HL-60 (cell line): Measurements from ENCODE around the gene ZDHHC19.
"Not testable (repeated sequence)": the region's sequence is repeated elsewhere in the genome, so short reads cannot be mapped to it uniquely, and the experiment has no call there.

Experiments
- DNase-seq, 2 experiments: peaks; one replicate each; pipeline ENCODE4 v3.0.0-alpha.2; 2010 to 2020; ENCODE audit warnings: low read depth in 1 of 2, low spot score in 1 of 2
- H3K27ac ChIP-seq: fragments of 250-450 bp; sonication (Bioruptor Pico); replicated peaks from 2 replicates; pipeline ENCODE4 v1.5.1; 2020; ENCODE audit warnings: mild to moderate bottlenecking, moderate library complexity
- H3K27me3 ChIP-seq: fragments of 250-450 bp; sonication (Bioruptor Pico); 2 replicates; pipeline ENCODE4 v1.5.1; 2021; ENCODE audit warnings: mild to moderate bottlenecking, moderate library complexity; ENCODE audit not compliant: insufficient read depth, poor library complexity, severe bottlenecking
- H3K4me3 ChIP-seq: replicated peaks from 2 replicates; pipeline ENCODE4 v1.5.1; 2011; ENCODE audit warnings: mild to moderate bottlenecking, control low read depth, low read length; ENCODE audit not compliant: insufficient read depth
- CTCF ChIP-seq: IDR thresholded peaks from one replicate; pipeline ENCODE4 v1.5.1; 2011; ENCODE audit warnings: low read length, control low read depth, inconsistent platforms; ENCODE audit not compliant: insufficient read depth
- GABPA ChIP-seq: IDR thresholded peaks from 2 replicates; pipeline ENCODE4 v1.6.1; 2012; ENCODE audit warnings: low read depth
- POLR2AphosphoS5 ChIP-seq: IDR thresholded peaks from 2 replicates; pipeline ENCODE4 v1.6.1; 2012; ENCODE audit warnings: low read depth
- REST ChIP-seq: IDR thresholded peaks from 2 replicates; pipeline ENCODE4 v1.6.1; 2012; ENCODE audit warnings: low read depth; ENCODE audit not compliant: insufficient replicate concordance
- SPI1 ChIP-seq: IDR thresholded peaks from 2 replicates; pipeline ENCODE4 v1.6.1; 2012; ENCODE audit warnings: low read depth, mild to moderate bottlenecking, borderline replicate concordance

ZDHHC19 gene

GRCh38 chr3:196186651-196187573, 24.3 kb downstream of the ZDHHC19 start:
- no peak for DNase-seq
- H3K4me3 ChIP-seq = no peak overlapping the region
- H3K27me3 ChIP-seq = no peaks in the 10 kb centered on the region
- TF ChIP-seq CTCF = no peak
- H3K27ac ChIP-seq = peak overlapping the region; percentile 54

GRCh38 chr3:196184881-196185280, 26.3 kb downstream of the ZDHHC19 start:
- no peak for TF ChIP-seq GABPA
- no peak for TF ChIP-seq REST
- TF ChIP-seq POLR2AphosphoS5 = no peak
- TF ChIP-seq CTCF = no peak
- TF ChIP-seq SPI1 = no peak

GRCh38 chr3:196184169-196184432, 27.1 kb downstream of the ZDHHC19 start:
- DNase-seq, H3K4me3 ChIP-seq: not testable (repeated sequence)
- peak overlapping the region; percentile 69 for H3K27ac ChIP-seq

More at GRCh38 chr3:196184881-196185280, 26.3 kb downstream of the ZDHHC19 start:
- no peaks in the 10 kb centered on the region for H3K27me3 ChIP-seq
- H3K27ac ChIP-seq = no peak overlapping the region
- DNase-seq = no peak
- no peak overlapping the region for H3K4me3 ChIP-seq

GRCh38 chr3:196181127-196181546, 30.1 kb downstream of the ZDHHC19 start:
- no peak for TF ChIP-seq GABPA
- no peak for TF ChIP-seq REST
- TF ChIP-seq SPI1 = no peak
- TF ChIP-seq CTCF = no peak
- TF ChIP-seq POLR2AphosphoS5 = no peak
- Histone ChIP-seq H3K4me3 (no peak overlapping the region), H3K27me3 (no peaks in the 10 kb centered on the region), H3K27ac (peak overlapping the region; percentile 69)
- DNase-seq = no peak

More at GRCh38 chr3:196184169-196184432, 27.1 kb downstream of the ZDHHC19 start:
- not testable (repeated sequence) for H3K27me3 ChIP-seq
